ENCODE results near the gene CIB4.

The CIB4 gene

GRCh38 chr2:26605195-26605998 is 35.8 kb downstream of the CIB4 start:
- peak; percentile 5 for DNase-seq

- DNase-seq = no peak
These were observed 38.6 kb downstream of the CIB4 start for GRCh38 chr2:26602575-26602974.

- DNase-seq = no peak
These were observed 41.8 kb downstream of the CIB4 start for GRCh38 chr2:26599387-26599786.

- DNase-seq = no peak
These were observed 42.2 kb downstream of the CIB4 start for GRCh38 chr2:26598996-26599373.

GRCh38 chr2:26598336-26598995 is 42.7 kb downstream of the CIB4 start:
- no peak for DNase-seq

GRCh38 chr2:26597197-26597596 is 44.0 kb downstream of the CIB4 start:
- no peak for DNase-seq

GRCh38 chr2:26595146-26595545 is 46.0 kb downstream of the CIB4 start:
- DNase-seq = no peak

- DNase-seq = no peak
These were observed 49.3 kb downstream of the CIB4 start for GRCh38 chr2:26591619-26592505.

- no peak for DNase-seq
These were observed 50.1 kb downstream of the CIB4 start for GRCh38 chr2:26590980-26591618.

GRCh38 chr2:26590508-26590907 is 50.7 kb downstream of the CIB4 start:
- no peak for DNase-seq

GRCh38 chr2:26588576-26588975 is 52.6 kb downstream of the CIB4 start:
- DNase-seq = no peak

- no peak for DNase-seq
These were observed 53.2 kb downstream of the CIB4 start for GRCh38 chr2:26587994-26588393.

GRCh38 chr2:26585966-26586365 is 55.2 kb downstream of the CIB4 start:
- no peak for DNase-seq

GRCh38 chr2:26585100-26585499 is 56.1 kb downstream of the CIB4 start:
- DNase-seq = no peak

GRCh38 chr2:26584656-26585055 is 56.5 kb downstream of the CIB4 start:
- DNase-seq = no peak

- DNase-seq = no peak
These were observed 57.0 kb downstream of the CIB4 start for GRCh38 chr2:26584191-26584590.

- DNase-seq = no peak
These were observed 57.7 kb downstream of the CIB4 start for GRCh38 chr2:26583381-26583911.

- no peak for DNase-seq
These were observed 58.3 kb downstream of the CIB4 start for GRCh38 chr2:26582890-26583289.

- no peak for DNase-seq
These were observed 58.9 kb downstream of the CIB4 start for GRCh38 chr2:26581991-26582842.

GRCh38 chr2:26581266-26581990 is 59.7 kb downstream of the CIB4 start:
- DNase-seq = no peak

- no peak for DNase-seq
These were observed 60.4 kb downstream of the CIB4 start for GRCh38 chr2:26580751-26581150.
